GM19452 (cell line): Measurements from ENCODE around the gene TRPV3.

Experiments used
- ATAC-seq: cut with Tn5 transposase; IDR thresholded peaks from one replicate; pipeline ENCODE4 v1.9.1; 2021; ENCODE audit not compliant: unreplicated experiment

TRPV3 gene

DNA sequence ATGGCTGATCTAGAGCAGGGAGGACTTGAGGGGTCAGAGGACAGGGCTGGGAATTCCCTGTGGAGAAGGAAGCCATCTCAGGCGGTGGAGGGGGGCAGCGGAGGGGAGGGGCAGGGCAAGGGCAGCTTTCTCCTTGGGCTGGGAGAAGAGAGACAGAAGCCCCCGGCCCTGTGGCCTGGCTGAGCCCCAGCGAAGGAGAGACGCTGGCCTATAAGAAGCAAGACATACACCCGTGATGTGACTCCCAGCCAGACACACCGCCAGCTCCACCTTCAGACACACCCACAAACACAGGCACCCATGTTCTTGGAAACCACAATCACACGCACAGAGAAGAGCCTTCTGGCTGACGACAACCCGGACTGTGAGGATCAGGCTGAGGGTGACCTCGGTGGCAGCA, 10.0 kb downstream of the TRPV3 start:
- ATAC-seq, result no peak

DNA sequence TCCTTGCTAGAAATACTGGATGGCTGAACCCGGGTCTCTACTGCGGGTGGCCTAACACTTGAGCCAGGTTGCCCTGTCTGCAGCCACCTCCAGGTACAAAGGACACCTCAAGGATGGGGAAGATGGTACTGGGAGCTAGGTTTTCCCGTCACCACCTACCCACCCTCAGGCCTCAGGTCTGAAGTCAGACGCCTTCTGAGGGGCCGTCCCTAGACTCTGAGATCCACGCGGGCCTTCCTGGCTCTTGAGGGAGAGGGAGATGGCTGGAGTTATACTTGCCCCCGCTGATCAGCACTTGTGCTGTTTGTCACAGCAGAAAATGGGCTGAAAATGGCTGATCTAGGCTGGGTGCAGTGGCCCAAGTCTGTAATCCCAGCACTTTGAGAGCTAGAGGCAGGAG, 10.6 kb downstream of the TRPV3 start:
- no peak for ATAC-seq

DNA sequence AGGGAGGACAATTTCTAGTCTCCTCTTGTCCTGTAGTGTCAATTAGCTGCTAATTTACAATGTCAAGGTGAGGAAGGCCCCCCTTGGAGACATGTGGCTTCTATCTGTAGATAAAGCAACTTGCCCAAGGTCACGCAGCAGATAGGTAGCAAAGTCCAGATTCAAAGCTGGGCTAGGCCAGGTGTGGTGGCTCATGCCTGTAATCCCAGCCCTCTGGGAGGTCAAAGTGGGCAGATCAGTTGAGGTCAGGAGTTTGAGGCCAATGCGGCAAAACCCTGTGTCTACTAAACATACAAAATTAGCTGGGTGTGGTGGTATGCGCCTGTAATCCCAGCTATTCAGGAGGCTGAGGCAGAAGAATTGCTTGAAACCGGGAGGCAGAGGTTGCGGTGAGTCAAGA, 11.1 kb downstream of the TRPV3 start:
- ATAC-seq, result no peak

DNA sequence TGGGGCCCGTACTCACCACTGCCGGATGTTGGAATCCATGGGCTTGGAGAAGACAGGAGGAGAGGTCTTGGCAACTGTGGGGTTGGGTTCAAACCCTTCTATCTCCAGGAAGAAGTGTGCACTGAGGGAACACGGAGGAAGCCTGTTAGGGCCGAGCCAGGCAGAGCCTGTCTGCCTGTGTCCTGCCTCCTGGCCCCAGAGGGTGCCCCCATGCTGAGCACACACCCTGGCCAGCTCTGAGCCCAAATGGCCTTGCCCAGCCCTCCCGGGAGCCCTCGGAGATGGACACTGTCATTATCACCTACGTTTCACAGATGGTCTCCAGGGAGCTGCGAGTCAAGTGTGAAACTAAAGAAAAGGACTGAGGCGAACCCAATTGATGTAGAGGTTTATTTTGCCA, 12.5 kb downstream of the TRPV3 start:
- no peak for ATAC-seq

DNA sequence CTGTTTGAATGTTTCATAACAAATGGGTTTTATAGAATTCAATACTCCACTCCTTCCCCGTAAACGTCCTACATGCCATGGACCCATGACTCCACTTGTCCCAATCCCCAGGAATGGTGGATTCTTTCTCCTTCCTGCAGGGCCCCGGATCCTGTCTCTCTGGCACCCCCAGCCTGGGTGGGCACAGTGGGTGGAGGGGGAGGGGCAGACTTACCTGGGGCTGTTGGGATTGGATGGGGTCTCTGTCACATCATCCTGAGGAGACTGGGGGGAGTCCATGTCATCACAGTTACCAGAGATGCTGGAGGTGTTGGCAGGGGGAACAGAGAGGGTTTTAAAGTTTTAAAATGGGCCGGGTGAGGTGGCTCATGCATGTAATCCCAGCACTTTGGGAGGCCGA, 13.2 kb downstream of the TRPV3 start:
- no peak for ATAC-seq

DNA sequence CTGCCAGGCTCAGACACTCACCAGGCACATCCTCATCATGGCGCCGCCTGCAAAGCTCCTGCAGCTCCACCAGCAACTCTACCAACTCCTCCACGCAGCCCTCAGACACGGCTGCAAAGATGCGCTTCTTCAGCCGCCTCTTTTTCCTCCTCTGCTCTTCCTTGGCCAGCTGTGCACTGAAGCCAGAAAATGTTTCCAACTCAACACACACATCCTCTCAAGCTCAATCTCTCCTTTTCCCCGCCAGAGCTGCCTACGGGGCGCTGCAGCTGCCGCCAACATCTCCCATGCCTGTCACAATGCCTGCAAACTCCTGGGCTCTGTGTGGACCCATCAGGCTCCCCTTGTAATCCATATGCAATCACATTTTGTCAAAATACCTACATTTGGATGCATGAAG, 14.2 kb downstream of the TRPV3 start:
- no peak for ATAC-seq

DNA sequence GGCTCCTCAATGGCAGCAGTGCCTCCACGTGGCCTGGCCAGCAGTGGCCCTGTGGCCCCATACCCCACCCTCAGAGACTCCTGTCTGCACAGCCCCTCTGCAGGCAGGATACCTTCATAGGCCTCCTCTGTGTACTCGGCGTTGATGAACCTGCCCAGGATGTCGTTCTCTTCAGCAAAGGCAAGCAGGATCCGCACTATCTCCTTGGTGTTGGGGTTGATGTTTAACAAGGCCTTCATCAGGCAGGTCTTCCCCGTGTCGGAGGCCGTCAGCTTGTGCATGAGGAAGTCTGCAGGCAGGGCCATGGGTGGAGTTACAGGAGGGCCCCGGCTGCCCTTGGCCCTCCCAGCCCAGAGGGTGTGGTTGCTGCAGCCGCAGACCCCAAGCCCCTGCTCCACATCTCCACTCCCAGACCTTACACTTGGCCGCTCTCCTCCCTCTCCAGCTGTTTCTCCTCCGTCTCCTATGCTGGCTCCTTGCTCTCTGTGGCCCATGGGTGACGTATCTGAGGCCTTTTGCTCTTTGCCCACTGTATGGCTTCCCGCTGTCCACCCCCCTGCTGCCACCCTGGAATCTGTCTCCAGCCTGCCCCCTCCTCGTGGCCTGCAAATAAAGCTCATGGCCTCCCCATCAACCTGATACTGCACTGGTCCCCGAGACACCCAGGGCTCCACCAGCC, 15.1 kb downstream of the TRPV3 start:
- no peak for ATAC-seq

DNA sequence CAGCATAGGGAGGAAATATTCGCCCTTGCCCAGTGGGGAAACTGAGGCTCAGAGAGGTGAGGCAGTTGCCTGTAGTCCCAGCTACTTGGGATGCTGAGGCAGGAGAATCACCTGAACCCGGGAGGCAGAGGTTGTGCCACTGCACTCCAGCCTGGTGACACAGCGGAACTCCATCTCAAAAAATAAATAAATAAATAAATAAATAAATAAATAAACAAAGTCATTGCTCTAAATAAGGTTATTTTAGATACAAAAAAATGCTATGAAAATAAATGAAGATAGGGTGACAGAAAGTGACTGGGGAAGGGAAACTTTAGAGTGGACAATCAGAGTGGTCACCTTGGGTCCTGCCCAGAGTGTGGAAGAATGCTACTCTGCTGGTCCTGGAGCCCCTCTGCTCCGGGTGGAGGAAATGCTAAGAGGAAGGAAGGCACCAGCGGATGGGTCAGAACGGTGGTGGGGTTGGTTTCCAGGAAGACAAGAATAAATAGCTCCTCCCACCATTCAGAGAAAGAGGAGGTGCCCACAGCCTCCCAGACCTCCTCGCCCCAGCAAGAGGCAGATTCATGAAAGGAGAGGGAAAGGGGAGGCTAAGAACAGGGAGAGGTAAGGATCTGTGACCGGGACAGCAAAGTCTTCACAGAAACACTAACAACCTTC, 17.6 kb downstream of the TRPV3 start:
- no peak for ATAC-seq

DNA sequence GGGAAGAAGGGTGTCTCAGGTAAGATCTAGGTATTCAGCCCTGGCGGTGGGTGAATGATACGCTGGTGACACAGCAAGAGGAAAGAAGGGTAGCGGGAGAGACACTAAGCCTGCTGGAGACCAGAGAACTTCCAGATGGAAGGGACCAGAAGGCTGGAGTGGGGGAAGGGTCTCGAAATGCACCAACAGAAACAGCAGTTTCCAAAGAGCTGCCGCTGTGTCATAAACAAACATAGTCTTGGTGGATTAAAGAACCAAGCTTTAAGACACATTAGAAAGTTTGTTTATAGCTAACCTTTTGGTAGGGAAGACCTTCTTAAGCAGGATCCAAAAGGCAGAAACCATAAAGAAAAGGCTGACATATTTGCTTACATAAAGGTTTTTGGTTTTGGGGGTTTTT, 20.9 kb downstream of the TRPV3 start:
- no peak for ATAC-seq

DNA sequence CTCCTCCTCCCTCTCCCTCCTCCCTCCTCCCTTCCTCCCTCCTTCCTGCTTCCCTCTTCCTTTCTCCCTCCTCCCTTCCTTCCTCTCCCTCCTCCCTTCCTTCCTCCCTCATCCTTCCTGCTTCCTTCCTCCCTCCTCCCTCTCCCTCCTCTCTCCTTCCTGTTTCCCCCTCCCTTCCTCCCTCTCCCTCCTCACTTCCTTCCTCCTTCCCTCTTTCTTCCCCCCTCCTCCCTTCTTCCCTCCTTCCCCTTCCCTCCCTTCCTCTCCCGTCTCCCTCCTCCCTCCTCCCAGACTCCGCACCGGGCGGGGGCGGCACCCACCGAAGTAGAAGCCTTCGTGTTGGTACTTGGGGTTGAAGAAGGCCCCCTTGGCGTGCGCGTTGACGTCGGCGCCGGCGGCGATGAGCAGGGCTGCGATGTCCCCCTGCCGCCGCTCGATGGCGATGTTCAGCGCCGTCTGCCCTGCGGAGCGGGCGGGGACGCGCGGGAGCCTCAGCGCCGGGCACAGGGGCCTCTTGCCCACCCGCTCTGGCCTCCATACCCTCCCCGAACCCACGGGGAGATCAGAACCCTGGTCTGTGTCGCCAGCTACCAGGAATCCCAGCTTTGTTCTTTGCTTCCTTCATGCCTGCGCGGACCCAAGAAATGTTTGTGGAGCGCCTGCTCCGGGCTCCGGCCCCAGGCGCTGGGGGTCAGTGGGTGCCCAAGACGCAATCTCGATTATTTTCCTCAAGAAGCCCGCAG, 22.2 kb downstream of the TRPV3 start:
- no peak for ATAC-seq

DNA sequence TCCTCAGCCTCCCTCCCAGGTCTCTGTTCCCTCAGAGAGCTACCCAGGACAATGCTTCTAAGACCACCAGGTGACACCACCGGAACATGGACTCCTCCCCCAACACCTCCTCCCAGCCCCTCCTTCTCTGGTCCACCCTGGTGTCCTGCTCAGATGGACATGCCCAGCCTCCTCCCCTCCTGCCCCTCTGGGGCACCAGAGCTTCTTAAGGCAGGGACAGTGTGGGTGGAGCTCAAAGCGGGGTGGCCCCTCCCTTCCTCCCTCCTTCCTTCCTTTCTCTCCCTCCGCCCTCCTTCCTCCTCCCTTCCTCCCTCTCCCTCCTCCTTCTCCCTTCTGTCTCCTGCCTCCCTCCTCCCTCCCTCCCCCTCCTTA, 22.7 kb downstream of the TRPV3 start:
- ATAC-seq, result no peak

DNA sequence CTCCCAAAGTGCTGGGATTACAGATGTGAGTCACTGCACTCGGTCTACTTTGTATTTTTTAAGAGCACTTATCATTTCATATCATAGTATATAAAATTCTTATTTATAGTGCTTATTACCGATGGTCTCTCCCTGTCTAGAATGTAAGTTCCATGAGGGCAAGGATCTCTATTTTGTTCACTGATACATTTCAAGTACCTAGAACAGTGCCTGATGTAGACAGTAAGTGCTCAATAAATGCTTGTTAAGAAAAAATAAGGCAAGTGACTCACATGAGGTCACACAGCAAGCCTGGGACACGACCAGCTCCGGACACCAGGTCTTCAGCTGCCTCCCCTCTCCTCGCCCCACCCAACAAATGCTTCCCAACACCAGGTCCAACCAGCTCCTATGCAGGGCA, 23.9 kb downstream of the TRPV3 start:
- no peak for ATAC-seq

DNA sequence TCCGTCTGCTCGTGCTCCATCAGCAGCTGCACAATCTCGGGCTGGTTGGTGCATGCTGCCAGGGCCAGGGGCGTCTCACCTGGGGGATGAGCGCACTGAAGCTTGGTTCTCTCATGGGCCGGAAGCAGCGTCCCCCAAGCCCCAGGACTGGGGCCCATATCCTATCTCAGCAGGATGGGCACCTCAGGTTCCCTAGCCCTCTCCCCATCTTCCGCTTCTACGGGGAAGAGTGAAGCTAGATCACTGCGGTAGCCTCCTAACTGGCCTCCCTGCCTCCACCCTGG, 24.8 kb downstream of the TRPV3 start:
- ATAC-seq, result no peak

DNA sequence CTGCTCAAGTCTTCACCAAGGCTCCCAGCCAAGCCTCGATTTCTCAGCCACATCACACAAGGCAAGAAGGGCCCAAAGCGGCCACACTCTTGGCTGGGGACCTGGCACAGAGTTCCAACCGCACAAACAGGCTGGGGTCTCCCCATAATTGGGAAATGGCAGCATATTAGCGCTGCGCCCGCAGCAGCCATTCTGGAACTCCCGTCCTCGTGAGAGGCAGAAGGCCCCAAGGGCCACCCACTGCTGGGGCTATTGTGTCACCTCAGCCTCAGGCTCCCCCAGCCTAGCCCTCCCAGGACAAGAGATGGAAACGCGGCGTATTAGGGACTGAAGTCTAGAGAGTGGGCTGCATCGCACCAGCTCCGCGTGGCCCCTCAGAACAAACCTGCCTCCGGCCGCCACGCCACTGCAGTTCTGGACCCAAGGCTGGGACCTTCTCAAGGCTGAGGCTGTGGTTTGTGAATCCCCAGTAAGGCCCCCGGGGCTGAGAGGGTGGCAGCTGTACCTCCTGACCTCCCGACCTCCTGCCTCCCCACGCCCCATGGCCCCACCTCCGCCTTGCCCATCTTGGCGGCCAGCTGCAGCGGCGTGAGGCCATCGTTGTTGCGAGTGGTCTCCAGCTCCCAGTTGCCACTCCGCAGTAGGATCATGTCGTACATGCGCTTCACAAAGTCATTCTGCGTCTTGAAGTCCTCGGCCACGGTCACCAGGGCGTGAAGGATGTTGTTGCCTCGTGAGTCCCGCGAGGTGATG, 25.3 kb downstream of the TRPV3 start:
- no peak for ATAC-seq

DNA sequence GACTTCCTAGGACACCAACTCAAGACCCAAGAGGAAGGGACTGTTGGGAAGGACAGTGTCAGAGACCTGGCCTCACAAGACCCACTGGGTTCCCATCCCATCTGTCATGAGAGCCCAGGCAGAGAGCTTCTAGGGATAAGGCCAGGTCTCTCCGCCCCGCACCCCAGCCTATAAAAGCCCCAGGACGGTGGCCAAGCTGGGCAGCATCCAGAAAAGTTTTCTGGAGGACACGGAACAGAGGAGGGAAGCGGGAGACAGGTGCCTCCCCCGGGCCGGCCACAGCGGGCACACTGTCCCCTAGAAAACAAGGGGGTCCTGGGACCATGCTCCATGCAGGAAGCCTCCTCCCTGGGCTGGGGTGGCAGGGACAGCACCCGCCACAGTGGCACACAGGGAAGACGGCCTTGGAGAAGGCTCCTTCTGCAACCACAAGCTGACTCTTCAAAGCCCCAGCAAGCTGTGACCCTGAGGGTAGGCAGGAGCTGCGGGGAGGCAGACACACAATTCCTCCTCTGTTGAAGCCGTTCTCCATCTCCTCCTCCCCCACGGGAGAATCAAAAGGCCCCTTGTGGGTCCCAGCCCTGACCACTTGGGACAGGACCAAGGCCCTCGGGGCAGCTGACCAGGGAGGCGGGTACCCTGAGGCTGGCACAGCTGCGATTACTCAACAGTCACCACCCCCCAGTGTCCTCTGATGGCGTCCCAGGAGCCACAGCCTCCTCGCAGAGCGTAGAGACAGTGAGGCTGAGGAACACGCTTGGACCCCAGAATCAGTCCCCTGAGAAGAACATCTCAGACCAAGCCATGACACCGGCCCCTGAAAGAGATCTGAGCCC, 26.1 kb downstream of the TRPV3 start:
- no peak for ATAC-seq

DNA sequence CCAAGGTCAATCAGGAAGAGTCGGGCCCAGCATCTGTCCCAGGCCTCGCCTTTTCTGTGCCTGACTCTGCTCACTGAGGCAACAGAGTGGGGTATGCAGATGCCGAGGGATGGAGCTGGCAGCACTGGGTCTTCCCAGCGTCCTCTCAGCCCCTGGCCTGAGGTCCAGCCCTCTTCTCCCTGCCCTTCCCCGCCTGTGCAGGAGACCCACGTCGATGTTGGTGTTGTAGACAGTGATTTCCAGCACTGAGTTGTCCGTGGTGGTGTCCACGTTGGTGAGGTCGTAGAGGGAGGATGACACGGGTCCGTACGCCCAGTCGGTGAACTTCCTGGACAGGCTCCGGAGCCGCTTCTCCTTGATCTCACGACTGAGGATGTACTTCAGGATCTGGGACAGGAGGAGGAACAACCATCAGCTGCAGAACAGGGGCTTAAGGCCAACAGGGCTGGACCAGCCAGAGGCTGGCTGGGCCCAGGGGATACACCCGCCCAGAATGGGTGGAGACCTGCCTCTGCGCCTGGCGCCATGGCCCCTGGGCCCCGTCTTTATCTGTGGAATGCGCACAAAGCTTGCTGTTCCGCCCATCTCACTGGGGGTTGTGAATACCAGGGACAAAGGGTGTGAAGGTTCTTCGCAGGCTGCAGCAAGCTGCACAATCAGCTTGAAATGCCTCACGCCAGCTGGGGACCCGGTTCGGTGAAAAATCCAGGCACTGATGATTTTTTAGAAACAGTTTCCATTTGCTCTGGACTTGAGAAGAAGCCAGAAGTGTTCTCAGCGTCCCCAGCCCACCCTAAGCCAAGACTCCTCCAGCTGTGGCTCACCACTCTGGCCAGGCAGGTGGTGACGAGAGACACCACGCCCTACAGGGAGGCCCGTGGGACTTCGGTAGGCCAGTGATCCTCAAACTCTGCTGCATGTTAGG, 27.5 kb downstream of the TRPV3 start:
- ATAC-seq, result no peak

DNA sequence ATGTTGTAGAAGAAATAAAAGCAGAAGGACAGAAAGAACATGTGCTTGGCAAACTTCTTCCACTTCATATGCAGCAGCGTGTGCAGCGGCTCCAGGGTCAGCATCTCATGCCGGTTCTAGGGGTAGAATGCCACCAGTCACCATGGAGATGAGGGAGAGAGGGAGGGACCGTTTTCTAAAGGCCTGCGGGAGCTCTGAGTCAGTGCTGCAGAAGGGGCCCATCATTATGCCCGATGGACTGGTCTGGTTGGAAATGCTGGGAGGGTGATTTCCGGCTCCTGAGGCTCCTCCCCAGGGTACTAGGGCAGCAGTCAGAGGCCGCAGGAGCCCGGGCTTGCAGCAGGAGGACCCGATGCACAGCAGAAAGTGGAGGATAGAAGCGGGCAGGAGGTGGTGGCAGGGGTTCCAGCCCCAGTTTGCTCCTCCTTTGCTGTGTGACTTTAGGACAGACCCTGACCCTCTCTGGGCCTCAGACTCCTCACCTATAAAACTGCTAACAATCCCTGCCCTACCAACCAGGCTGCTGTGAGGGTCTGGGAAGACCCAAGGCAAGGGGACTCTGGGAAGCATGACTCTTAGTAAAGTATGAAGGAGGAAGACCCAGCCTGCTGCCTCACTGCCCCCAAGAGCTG, 28.6 kb downstream of the TRPV3 start:
- ATAC-seq, result no peak

DNA sequence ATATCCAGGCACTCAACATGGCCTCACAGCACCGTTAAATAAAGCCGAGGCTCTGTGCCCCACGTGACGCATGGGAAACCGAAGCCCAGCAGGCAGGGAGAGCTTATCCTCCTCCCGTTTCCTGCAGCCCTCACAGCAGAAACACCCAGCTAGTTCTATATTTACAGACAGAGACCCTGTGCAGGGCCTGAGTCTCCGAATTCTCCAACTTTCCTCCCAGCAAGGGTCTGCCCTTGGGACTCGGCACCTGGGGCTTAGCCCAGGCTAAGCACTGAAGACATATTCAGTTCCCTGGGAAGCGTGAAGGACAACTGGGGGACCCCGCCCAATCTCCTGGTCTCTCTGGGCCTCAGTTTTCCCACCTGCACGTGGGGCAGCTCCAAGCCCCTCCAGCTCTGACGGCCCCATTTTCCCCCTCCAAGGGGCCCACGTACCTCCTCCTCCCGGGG, 29.2 kb downstream of the TRPV3 start:
- no peak for ATAC-seq

DNA sequence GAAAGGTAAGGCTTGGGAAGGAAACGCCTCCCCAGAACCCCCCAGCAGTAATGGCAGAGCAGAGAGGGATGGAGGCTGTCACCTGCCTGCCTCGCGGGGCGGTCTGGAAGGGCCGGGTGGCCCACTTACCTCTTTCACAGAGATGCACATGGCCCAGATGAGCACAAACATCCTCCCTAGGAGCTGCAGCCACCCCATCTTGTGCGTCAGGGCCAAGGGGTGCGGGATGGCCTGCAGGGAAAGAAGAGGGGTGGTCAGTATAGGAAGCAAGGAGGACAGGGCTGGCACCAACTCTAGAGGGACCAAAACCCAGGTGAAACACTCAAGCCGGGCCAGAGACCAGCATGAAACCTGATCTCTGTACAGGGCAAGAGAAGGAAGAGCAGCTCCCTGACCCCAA, 29.7 kb downstream of the TRPV3 start:
- ATAC-seq, result no peak
